DOHH2 (cell line): ENCODE results near the gene CCDC40.
"Not testable (repeated sequence)": the region's sequence is repeated elsewhere in the genome, so short reads cannot be mapped to it uniquely, and the experiment has no call there.

Experiments
- H3F3A ChIP-seq: fragments of 200-600 bp; sonication (generic), shearing (Covaris generic); 2 replicates; pipeline ENCODE4 v1.6.0; 2016; ENCODE audit warnings: antibody characterized with exemption, mild to moderate bottlenecking; ENCODE audit not compliant: control insufficient read depth, insufficient read depth
- H3K27ac ChIP-seq: fragments of 200-600 bp; sonication (generic); 2 replicates; pipeline ENCODE4 v1.5.1; 2014; ENCODE audit warnings: low read depth, mild to moderate bottlenecking, low read length, moderate library complexity
- H3K27me3 ChIP-seq: fragments of 200-600 bp; sonication (generic); 2 replicates; pipeline ENCODE4 v1.6.1; 2014; ENCODE audit warnings: mild to moderate bottlenecking, low read length, mixed read lengths; ENCODE audit not compliant: control insufficient read depth
- H3K36me3 ChIP-seq: fragments of 200-600 bp; sonication (generic); 2 replicates; pipeline ENCODE4 v1.6.1; 2014; ENCODE audit warnings: mild to moderate bottlenecking, low read length, moderate library complexity, mixed read lengths; ENCODE audit not compliant: control insufficient read depth
- H3K4me1 ChIP-seq: fragments of 200-600 bp; sonication (generic); 2 replicates; pipeline ENCODE4 v1.6.1; 2014; ENCODE audit warnings: mild to moderate bottlenecking, low read length, mixed read lengths; ENCODE audit not compliant: control insufficient read depth
- H3K4me2 ChIP-seq: fragments of 200-600 bp; sonication (generic); 2 replicates; pipeline ENCODE4 v1.6.0; 2014; ENCODE audit warnings: mild to moderate bottlenecking, low read length, moderate library complexity
- H3K4me3 ChIP-seq: fragments of 200-600 bp; sonication (generic); 2 replicates; pipeline ENCODE4 v1.5.1; 2014; ENCODE audit warnings: mild to moderate bottlenecking, low read length, mixed read lengths
- H3K79me2 ChIP-seq: fragments of 200-600 bp; sonication (generic); 2 replicates; pipeline ENCODE4 v1.6.1; 2014; ENCODE audit warnings: mild to moderate bottlenecking, low read length, mixed read lengths; ENCODE audit not compliant: control insufficient read depth
- H3K9me2 ChIP-seq: fragments of 200-600 bp; sonication (generic); replicated peaks from 2 replicates; pipeline ENCODE4 v1.6.1; 2014; ENCODE audit warnings: mild to moderate bottlenecking, low read length, mixed read lengths; ENCODE audit not compliant: control insufficient read depth
- H3K9me3 ChIP-seq: fragments of 200-600 bp; sonication (generic); 2 replicates; pipeline ENCODE4 v1.6.1; 2014; ENCODE audit warnings: antibody characterized with exemption, low read length, mixed read lengths; ENCODE audit not compliant: control insufficient read depth, insufficient read depth
- H4K20me1 ChIP-seq: fragments of 200-600 bp; sonication (generic); 2 replicates; pipeline ENCODE4 v1.6.0; 2014; ENCODE audit warnings: low read depth, mild to moderate bottlenecking, antibody characterized with exemption, low read length, moderate library complexity; ENCODE audit not compliant: control insufficient read depth, insufficient read depth
- EZH2phosphoT487 ChIP-seq: fragments of 200-600 bp; sonication (generic); IDR thresholded peaks from 2 replicates; pipeline ENCODE4 v1.6.1; 2017; ENCODE audit warnings: borderline replicate concordance, mild to moderate bottlenecking, antibody characterized with exemption, low read length, moderate library complexity, mixed read lengths
- TF ChIP-seq, protein P1 (sequence below): fragments of 200-600 bp; sonication (generic); IDR thresholded peaks from one replicate; pipeline ENCODE4 v1.5.1; 2014; ENCODE audit warnings: antibody characterized with exemption, mild to moderate bottlenecking, low read depth, low read length; ENCODE audit not compliant: poor library complexity, severe bottlenecking

CCDC40 gene

GRCh38 chr17:79992649-79993389 lies 43.6 kb upstream of the CCDC40 start:
- Histone ChIP-seq H4K20me1 (no peaks in the 10 kb centered on the region), H3K27ac (no peak overlapping the region), H3F3A (no peaks in the 10 kb centered on the region), H3K9me3 (no peaks in the 10 kb centered on the region), H3K4me3 (no peak overlapping the region), H3K36me3 (no peaks in the 10 kb centered on the region), H3K79me2 (no peaks in the 10 kb centered on the region), H3K9me2 (no peaks in the 10 kb centered on the region), H3K27me3 (peaks cover 6% of the 10 kb centered on the region), H3K4me1 (peaks cover 14% of the 10 kb centered on the region), H3K4me2 (no peak overlapping the region)
- TF ChIP-seq, protein P1, sequence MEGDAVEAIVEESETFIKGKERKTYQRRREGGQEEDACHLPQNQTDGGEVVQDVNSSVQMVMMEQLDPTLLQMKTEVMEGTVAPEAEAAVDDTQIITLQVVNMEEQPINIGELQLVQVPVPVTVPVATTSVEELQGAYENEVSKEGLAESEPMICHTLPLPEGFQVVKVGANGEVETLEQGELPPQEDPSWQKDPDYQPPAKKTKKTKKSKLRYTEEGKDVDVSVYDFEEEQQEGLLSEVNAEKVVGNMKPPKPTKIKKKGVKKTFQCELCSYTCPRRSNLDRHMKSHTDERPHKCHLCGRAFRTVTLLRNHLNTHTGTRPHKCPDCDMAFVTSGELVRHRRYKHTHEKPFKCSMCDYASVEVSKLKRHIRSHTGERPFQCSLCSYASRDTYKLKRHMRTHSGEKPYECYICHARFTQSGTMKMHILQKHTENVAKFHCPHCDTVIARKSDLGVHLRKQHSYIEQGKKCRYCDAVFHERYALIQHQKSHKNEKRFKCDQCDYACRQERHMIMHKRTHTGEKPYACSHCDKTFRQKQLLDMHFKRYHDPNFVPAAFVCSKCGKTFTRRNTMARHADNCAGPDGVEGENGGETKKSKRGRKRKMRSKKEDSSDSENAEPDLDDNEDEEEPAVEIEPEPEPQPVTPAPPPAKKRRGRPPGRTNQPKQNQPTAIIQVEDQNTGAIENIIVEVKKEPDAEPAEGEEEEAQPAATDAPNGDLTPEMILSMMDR = no peak
- TF ChIP-seq EZH2phosphoT487 = no peak

- Histone ChIP-seq H3F3A (no peaks in the 10 kb centered on the region), H3K9me2 (no peaks in the 10 kb centered on the region), H3K36me3 (no peaks in the 10 kb centered on the region), H3K27ac (no peak overlapping the region), H3K4me1 (peaks cover 14% of the 10 kb centered on the region), H3K4me3 (no peak overlapping the region), H3K9me3 (no peaks in the 10 kb centered on the region), H4K20me1 (no peaks in the 10 kb centered on the region), H3K27me3 (peaks cover 6% of the 10 kb centered on the region; the same call in 1 of the 2 replicates), H3K79me2 (no peaks in the 10 kb centered on the region), H3K4me2 (no peak overlapping the region)
- TF ChIP-seq EZH2phosphoT487 = no peak
- TF ChIP-seq, protein P1 = no peak
Observed at GRCh38 chr17:79993390-79994227, 42.8 kb upstream of the CCDC40 start.

GRCh38 chr17:79994228-79994569 lies 42.2 kb upstream of the CCDC40 start:
- H3K36me3 ChIP-seq, H3K27me3 ChIP-seq, H3K9me2 ChIP-seq, H4K20me1 ChIP-seq, H3K79me2 ChIP-seq, H3F3A ChIP-seq, H3K9me3 ChIP-seq, H3K4me2 ChIP-seq, H3K27ac ChIP-seq, H3K4me3 ChIP-seq: not testable (repeated sequence)
- peaks cover 14% of the 10 kb centered on the region for H3K4me1 ChIP-seq

GRCh38 chr17:79994602-79995001 lies 41.8 kb upstream of the CCDC40 start:
- TF ChIP-seq EZH2phosphoT487 = no peak
- TF ChIP-seq, protein P1 = no peak
- Histone ChIP-seq H3K36me3 (no peaks in the 10 kb centered on the region), H4K20me1 (no peaks in the 10 kb centered on the region), H3K4me3 (no peak overlapping the region), H3K9me3 (no peaks in the 10 kb centered on the region), H3K9me2 (no peaks in the 10 kb centered on the region), H3F3A (no peaks in the 10 kb centered on the region), H3K4me1 (peaks cover 14% of the 10 kb centered on the region), H3K27me3 (peaks cover 6% of the 10 kb centered on the region; the same call in 1 of the 2 replicates), H3K4me2 (no peak overlapping the region), H3K27ac (no peak overlapping the region), H3K79me2 (no peaks in the 10 kb centered on the region)
